Gastrocnemius medialis (tissue), 4 donors: Measurements from ENCODE around the gene PIGS. TPM values are rescaled to one million over a fixed set of nuclear protein-coding genes. Genes with fewer than 3 reads are reported as not detected.

Source experiments
- ATAC-seq, 2 donors: fragments of 150-250 bp; one replicate each; pipeline ENCODE4 v1.9.1; 2016
- DNase-seq, 2 donors: peaks; one replicate each; pipeline ENCODE4 v3.0.0-alpha.2; 2019
- H3K27ac ChIP-seq, 4 donors: fragments of 200-600 bp; sonication (generic); 1 replicate in 1 of 4; 2 replicates in 3 of 4; pipeline ENCODE4 v1.5.1; 2016 to 2018; ENCODE audit warnings: mild to moderate bottlenecking in 2 of 4, moderate library complexity in 1 of 4
- H3K27me3 ChIP-seq, 3 donors: fragments of 200-600 bp; sonication (generic) in 2 of 3; 1 replicate in 1 of 3; 2 replicates in 2 of 3; pipeline versions ENCODE4 v1.5.1 to v1.6.0; 2016 to 2019; ENCODE audit warnings: mild to moderate bottlenecking in 1 of 3, moderate library complexity in 1 of 3
- H3K36me3 ChIP-seq, 2 donors: fragments of 200-600 bp; sonication (generic) in 1 of 2; one replicate each; pipeline ENCODE4 v1.5.1; 2017 to 2018
- H3K4me1 ChIP-seq, 2 donors: fragments of 200-600 bp; sonication (generic) in 1 of 2; one replicate each; pipeline ENCODE4 v1.5.1; 2016 to 2017; ENCODE audit warnings: mild to moderate bottlenecking in 2 of 2
- H3K4me3 ChIP-seq, 4 donors: fragments of 200-600 bp; sonication (generic) in 3 of 4; 1 replicate in 1 of 4; 2 replicates in 3 of 4; pipeline ENCODE4 v1.5.1; 2016 to 2019; ENCODE audit warnings: mild to moderate bottlenecking in 2 of 4
- H3K9me3 ChIP-seq, 3 donors: fragments of 200-600 bp; sonication (generic) in 2 of 3; 1 replicate in 1 of 3; 2 replicates in 2 of 3; pipeline ENCODE4 v1.5.1; 2016 to 2019
- CTCF ChIP-seq, 5 experiments: fragments of 450-650 bp in 3 of 5; fragments of 200-600 bp in 2 of 5; sonication (generic) in 2 of 5; IDR thresholded peaks in 4 of 5; conservative IDR thresholded peaks in 1 of 5; 1 replicate in 4 of 5; 2 replicates in 1 of 5; pipeline ENCODE4 v1.5.1; 2016 to 2019; ENCODE audit warnings: antibody characterized with exemption in 5 of 5, mild to moderate bottlenecking in 3 of 5, moderate library complexity in 3 of 5
- POLR2A ChIP-seq, 2 donors: fragments of 450-650 bp; IDR thresholded peaks; one replicate each; pipeline ENCODE4 v1.6.1; 2017; ENCODE audit warnings: antibody characterized with exemption in 2 of 2, mild to moderate bottlenecking in 2 of 2, moderate library complexity in 2 of 2
- in situ Hi-C, 4 donors: fragments of 200-750 bp; cut with MboI; loops; one replicate each; pipeline versions ENCODE4 v1.15.0 to v1.8.0; 2017; ENCODE audit warnings: low sequenced_read_pairs in 4 of 4
- intact Hi-C: fragments of 100-400 bp; cut with DNase I; formaldehyde crosslinking; loops from one replicate; pipeline ENCODE4 v1.15.1; 2023; ENCODE audit warnings: low total_unique reads
- total RNA-seq, 4 donors: library from RNA; depleted of rRNA; stranded (reverse); fragments of >200 nt; gene quantifications; one replicate each; pipeline versions ENCODE4 v1.1.0 to v1.2.3, GENCODE V29; 2016

PIGS gene
- total RNA-seq, 4 donors from 2014 or later: 25.0 to 63.0 (median 50.0) TPM

- TF ChIP-seq CTCF (IDR thresholded peaks at IDR 0.05 in 4 of 5, conservative IDR thresholded peaks at IDR 0.05 in 1 of 5) (no peak), POLR2A (IDR thresholded peaks at IDR 0.05) (no peak)
- H3K27me3 ChIP-seq: no peaks in the 10 kb centered on the region
- peak overlapping the region in 1 of 4 donors; percentile 65 for H3K4me3 ChIP-seq
- peaks cover 5% of the 10 kb centered on the region in 2 donors for H3K4me1 ChIP-seq
- intact Hi-C loops: loop anchor here (2.0 kb wide), 1 partner anchor 45 kb away; the partner anchor contains the start of gene UNC119
- no peaks in the 10 kb centered on the region for H3K36me3 ChIP-seq
- ATAC-seq (no peak), DNase-seq (no peak)
- no peaks in the 10 kb centered on the region for H3K9me3 ChIP-seq
- in situ Hi-C loops: no loop called here
- H3K27ac ChIP-seq: no peak overlapping the region
Measured at GRCh38 chr17:28597606-28598383, 26.5 kb upstream of the PIGS start.

GRCh38 chr17:28592260-28592659, 20.9 kb upstream of the PIGS start:
- intact Hi-C loops (no loop called here), in situ Hi-C loops (no loop called here)
- no peaks in the 10 kb centered on the region for H3K36me3 ChIP-seq

GRCh38 chr17:28585851-28586250, 14.5 kb upstream of the PIGS start:
- in situ Hi-C loops: no loop called here
- no peaks in the 10 kb centered on the region for H3K36me3 ChIP-seq
- ATAC-seq: no peak

More at GRCh38 chr17:28592260-28592659, 20.9 kb upstream of the PIGS start:
- Histone ChIP-seq H3K4me3 (no peak overlapping the region), H3K27ac (no peak overlapping the region), H3K27me3 (no peaks in the 10 kb centered on the region), H3K9me3 (no peaks in the 10 kb centered on the region), H3K4me1 (no peaks in the 10 kb centered on the region)
- DNase-seq (no peak), ATAC-seq (no peak)
- no peak for TF ChIP-seq POLR2A (IDR thresholded peaks at IDR 0.05)
- TF ChIP-seq CTCF (IDR thresholded peaks at IDR 0.05 in 4 of 5, conservative IDR thresholded peaks at IDR 0.05 in 1 of 5): no peak

GRCh38 chr17:28584434-28584833, 13.1 kb upstream of the PIGS start:
- no peaks in the 10 kb centered on the region for H3K4me1 ChIP-seq
- intact Hi-C loops (no loop called here), in situ Hi-C loops (no loop called here)
- no peaks in the 10 kb centered on the region for H3K9me3 ChIP-seq
- ATAC-seq (no peak), DNase-seq (no peak)
- H3K4me3 ChIP-seq: no peak overlapping the region
- no peaks in the 10 kb centered on the region for H3K36me3 ChIP-seq
- H3K27ac ChIP-seq: no peak overlapping the region
- TF ChIP-seq POLR2A (IDR thresholded peaks at IDR 0.05) (no peak), CTCF (IDR thresholded peaks at IDR 0.05 in 4 of 5, conservative IDR thresholded peaks at IDR 0.05 in 1 of 5) (no peak)
- H3K27me3 ChIP-seq: no peaks in the 10 kb centered on the region

More at GRCh38 chr17:28585851-28586250, 14.5 kb upstream of the PIGS start:
- intact Hi-C loops: no loop called here
- no peaks in the 10 kb centered on the region for H3K27me3 ChIP-seq
- H3K9me3 ChIP-seq: no peaks in the 10 kb centered on the region
- no peak overlapping the region for H3K27ac ChIP-seq
- TF ChIP-seq CTCF (IDR thresholded peaks at IDR 0.05 in 4 of 5, conservative IDR thresholded peaks at IDR 0.05 in 1 of 5) (no peak), POLR2A (IDR thresholded peaks at IDR 0.05) (no peak)
- no peak overlapping the region for H3K4me3 ChIP-seq
- DNase-seq: no peak
- H3K4me1 ChIP-seq: no peaks in the 10 kb centered on the region
